Immature natural killer cell (primary cell): ENCODE data around the gene DIP2A. TPM values are rescaled to one million over a fixed set of nuclear protein-coding genes. Genes with fewer than 3 reads are reported as not detected.
"Not testable (repeated sequence)": the region's sequence is repeated elsewhere in the genome, so short reads cannot be mapped to it uniquely, and the experiment has no call there.

Source experiments
- DNase-seq, 3 donors: peaks; one replicate each; pipeline ENCODE4 v3.0.0; 2022; ENCODE audit warnings: mixed read lengths in 1 of 3
- H3K27ac Mint-ChIP-seq, 6 donors: one replicate each; pipeline ENCODE4 v1.8.0; 2020; ENCODE audit warnings: mixed read lengths in 6 of 6, mild to moderate bottlenecking in 5 of 6, inconsistent platforms in 4 of 6, moderate library complexity in 3 of 6
- H3K27me3 Mint-ChIP-seq, 3 donors: one replicate each; pipeline ENCODE4 v1.8.0; 2020 to 2021; ENCODE audit warnings: low read depth in 3 of 3, mild to moderate bottlenecking in 3 of 3, mixed read lengths in 3 of 3, moderate library complexity in 3 of 3, inconsistent platforms in 1 of 3
- H3K36me3 Mint-ChIP-seq, 3 donors: one replicate each; pipeline ENCODE4 v1.8.0; 2020; ENCODE audit warnings: mixed read lengths in 3 of 3, inconsistent platforms in 2 of 3, mild to moderate bottlenecking in 2 of 3
- H3K4me1 Mint-ChIP-seq, 2 donors: one replicate each; pipeline ENCODE4 v1.8.0; 2020; ENCODE audit warnings: inconsistent platforms in 2 of 2, mild to moderate bottlenecking in 2 of 2, mixed read lengths in 2 of 2, moderate library complexity in 1 of 2
- H3K4me3 Mint-ChIP-seq, 5 donors: one replicate each; pipeline ENCODE4 v1.8.0; 2020; ENCODE audit warnings: mild to moderate bottlenecking in 5 of 5, mixed read lengths in 5 of 5, inconsistent platforms in 3 of 5, moderate library complexity in 3 of 5
- H3K9me3 Mint-ChIP-seq, 6 donors: one replicate each; pipeline ENCODE4 v1.8.0; 2020; ENCODE audit warnings: mild to moderate bottlenecking in 6 of 6, mixed read lengths in 6 of 6, inconsistent platforms in 4 of 6, moderate library complexity in 3 of 6
- polyA plus RNA-seq, 3 donors: library from polyadenylated mRNA; unstranded; fragments of 300-500 nt; fragmentation: Illumina TruSeq; gene quantifications; one replicate each; pipeline ENCODE4 v1.2.3, GENCODE V29; 2021

Gene DIP2A
- polyA plus RNA-seq, 3 donors from 2014 or later = 23.1 to 64.8 (median 26.9) TPM

GRCh38 chr21:46562472-46562871 lies 103.8 kb downstream of the DIP2A start:
- Mint-ChIP-seq H3K27me3 (peaks cover 5 to 28% (median 7%) of the 10 kb centered on the region in 3 donors), H3K36me3 (peaks cover 52 to 82% (median 55%) of the 10 kb centered on the region in 3 donors), H3K27ac (peak overlapping the region in 4 of 6 donors; percentile 87 to 100 (median 96)), H3K9me3 (no peaks in the 10 kb centered on the region), H3K4me3 (no peak overlapping the region), H3K4me1 (peaks cover 36 to 63% of the 10 kb centered on the region in 2 donors)
- no peak for DNase-seq

GRCh38 chr21:46562964-46563607 lies 104.4 kb downstream of the DIP2A start:
- peak overlapping the region in 5 of 6 donors; percentile 9 to 100 (median 93) for H3K27ac Mint-ChIP-seq
- DNase-seq = no peak
- H3K4me1 Mint-ChIP-seq = peaks cover 38 to 70% of the 10 kb centered on the region in 2 donors
- H3K27me3 Mint-ChIP-seq = peaks cover 5 to 28% (median 7%) of the 10 kb centered on the region in 3 donors
- H3K4me3 Mint-ChIP-seq = no peak overlapping the region
- no peaks in the 10 kb centered on the region for H3K9me3 Mint-ChIP-seq
- peaks cover 58 to 86% (median 62%) of the 10 kb centered on the region in 3 donors for H3K36me3 Mint-ChIP-seq

- peaks cover 58 to 91% (median 63%) of the 10 kb centered on the region in 3 donors for H3K36me3 Mint-ChIP-seq
- DNase-seq = no peak
- peak overlapping the region in 5 of 6 donors; percentile 22 to 99 (median 72) for H3K27ac Mint-ChIP-seq
- no peak overlapping the region for H3K4me3 Mint-ChIP-seq
- H3K9me3 Mint-ChIP-seq = no peaks in the 10 kb centered on the region
- peaks cover under 1 to 24% (median 4%) of the 10 kb centered on the region in 3 donors for H3K27me3 Mint-ChIP-seq
- H3K4me1 Mint-ChIP-seq = peaks cover 29 to 70% of the 10 kb centered on the region in 2 donors
These were observed 105.7 kb downstream of the DIP2A start for GRCh38 chr21:46564391-46564790.

- Mint-ChIP-seq H3K9me3 (peaks cover 0 to 1% (median 0%) of the 10 kb centered on the region in 6 donors), H3K4me3 (peak overlapping the region in 2 of 5 donors; percentile 30 to 41), H3K27me3 (peaks cover 0 to 27% (median 4%) of the 10 kb centered on the region in 3 donors), H3K36me3 (peaks cover 58 to 86% (median 58%) of the 10 kb centered on the region in 3 donors), H3K27ac (peak overlapping the region; percentile 28 to 86 (median 78)), H3K4me1 (peaks cover 5 to 63% of the 10 kb centered on the region in 2 donors)
- DNase-seq = no peak
These were observed 108.7 kb downstream of the DIP2A start for GRCh38 chr21:46567348-46567747.

- Mint-ChIP-seq H3K27me3 (peaks cover 2 to 23% (median 3%) of the 10 kb centered on the region in 3 donors), H3K27ac (peak overlapping the region; percentile 28 to 84 (median 75)), H3K4me3 (peak overlapping the region in 1 of 5 donors; percentile 27), H3K36me3 (peaks cover 59 to 84% (median 63%) of the 10 kb centered on the region in 3 donors), H3K9me3 (peaks cover 0 to 7% (median under 1%) of the 10 kb centered on the region in 6 donors), H3K4me1 (peaks cover 5 to 64% of the 10 kb centered on the region in 2 donors)
- DNase-seq = no peak
These were observed 109.9 kb downstream of the DIP2A start for GRCh38 chr21:46568562-46568961.

GRCh38 chr21:46569081-46569480 lies 110.4 kb downstream of the DIP2A start:
- H3K4me1 Mint-ChIP-seq = peaks cover 5 to 69% of the 10 kb centered on the region in 2 donors
- H3K9me3 Mint-ChIP-seq = peaks cover 0 to 12% (median under 1%) of the 10 kb centered on the region in 6 donors
- H3K27me3 Mint-ChIP-seq = peaks cover 2 to 21% (median 3%) of the 10 kb centered on the region in 3 donors
- no peak overlapping the region for H3K4me3 Mint-ChIP-seq
- DNase-seq = no peak
- H3K36me3 Mint-ChIP-seq = peaks cover 63 to 86% (median 68%) of the 10 kb centered on the region in 3 donors
- H3K27ac Mint-ChIP-seq = peak overlapping the region in 5 of 6 donors; percentile 35 to 84 (median 75)

- peaks cover 2 to 19% (median 3%) of the 10 kb centered on the region in 3 donors for H3K27me3 Mint-ChIP-seq
- DNase-seq = no peak
- peak overlapping the region in 5 of 6 donors; percentile 22 to 81 (median 43) for H3K27ac Mint-ChIP-seq
- peaks cover 0 to 12% (median under 1%) of the 10 kb centered on the region in 6 donors for H3K9me3 Mint-ChIP-seq
- H3K4me1 Mint-ChIP-seq = peaks cover 7 to 79% of the 10 kb centered on the region in 2 donors
- H3K36me3 Mint-ChIP-seq = peaks cover 55 to 83% (median 73%) of the 10 kb centered on the region in 3 donors
- H3K4me3 Mint-ChIP-seq = no peak overlapping the region
These were observed 111.4 kb downstream of the DIP2A start for GRCh38 chr21:46570119-46570518.

- H3K9me3 Mint-ChIP-seq = peaks cover 0 to 12% (median under 1%) of the 10 kb centered on the region in 6 donors
- H3K4me1 Mint-ChIP-seq = peaks cover 7 to 84% of the 10 kb centered on the region in 2 donors
- H3K36me3 Mint-ChIP-seq = peaks cover 50 to 82% (median 69%) of the 10 kb centered on the region in 3 donors
These were observed 111.9 kb downstream of the DIP2A start for GRCh38 chr21:46570631-46571030.

GRCh38 chr21:46572850-46573249 lies 114.2 kb downstream of the DIP2A start:
- Mint-ChIP-seq H3K4me1 (peaks cover 5 to 89% of the 10 kb centered on the region in 2 donors), H3K36me3 (peaks cover 41 to 68% (median 65%) of the 10 kb centered on the region in 3 donors)

More at GRCh38 chr21:46570631-46571030, 111.9 kb downstream of the DIP2A start:
- H3K27me3 Mint-ChIP-seq = peaks cover 2 to 19% (median 3%) of the 10 kb centered on the region in 3 donors
- peak overlapping the region in 5 of 6 donors; percentile 22 to 81 (median 43) for H3K27ac Mint-ChIP-seq
- H3K4me3 Mint-ChIP-seq = no peak overlapping the region
- no peak for DNase-seq

GRCh38 chr21:46577786-46578185 lies 119.1 kb downstream of the DIP2A start:
- H3K4me1 Mint-ChIP-seq = peaks cover 19 to 96% of the 10 kb centered on the region in 2 donors

More at GRCh38 chr21:46572850-46573249, 114.2 kb downstream of the DIP2A start:
- peaks cover 0 to 12% (median 2%) of the 10 kb centered on the region in 6 donors for H3K9me3 Mint-ChIP-seq
- peaks cover 0 to 13% (median 7%) of the 10 kb centered on the region in 3 donors for H3K27me3 Mint-ChIP-seq
- peak overlapping the region in 5 of 6 donors; percentile 5 to 81 (median 24) for H3K27ac Mint-ChIP-seq
- peak overlapping the region in 1 of 5 donors; percentile 4 for H3K4me3 Mint-ChIP-seq
- no peak for DNase-seq

GRCh38 chr21:46579394-46579793 lies 120.7 kb downstream of the DIP2A start:
- peaks cover 17 to 93% of the 10 kb centered on the region in 2 donors for H3K4me1 Mint-ChIP-seq
- H3K27ac Mint-ChIP-seq = peak overlapping the region in 3 of 6 donors; percentile 51 to 80 (median 71)
- H3K36me3 Mint-ChIP-seq = peaks cover 34 to 66% (median 63%) of the 10 kb centered on the region in 3 donors
- peak overlapping the region in 1 of 5 donors; percentile 1 for H3K4me3 Mint-ChIP-seq
- peaks cover 14 to 33% (median 25%) of the 10 kb centered on the region in 6 donors for H3K9me3 Mint-ChIP-seq
- DNase-seq, H3K27me3 Mint-ChIP-seq: not testable (repeated sequence)

More at GRCh38 chr21:46577786-46578185, 119.1 kb downstream of the DIP2A start:
- H3K27me3 Mint-ChIP-seq, DNase-seq, H3K4me3 Mint-ChIP-seq: not testable (repeated sequence)
- H3K9me3 Mint-ChIP-seq = peaks cover 14 to 36% (median 23%) of the 10 kb centered on the region in 6 donors
- H3K27ac Mint-ChIP-seq = peak overlapping the region in 1 of 6 donors; percentile 74
- peaks cover 38 to 68% (median 66%) of the 10 kb centered on the region in 3 donors for H3K36me3 Mint-ChIP-seq

- no peak for DNase-seq
- Mint-ChIP-seq H3K4me1 (peaks cover 21 to 87% of the 10 kb centered on the region in 2 donors), H3K36me3 (peaks cover 38 to 74% (median 63%) of the 10 kb centered on the region in 3 donors), H3K27ac (peak overlapping the region in 4 of 6 donors; percentile 47 to 85 (median 73)), H3K9me3 (peaks cover 16 to 46% (median 33%) of the 10 kb centered on the region in 6 donors), H3K27me3 (peaks cover 2 to 4% (median 3%) of the 10 kb centered on the region in 3 donors), H3K4me3 (no peak overlapping the region)
These were observed 123.2 kb downstream of the DIP2A start for GRCh38 chr21:46581780-46582307.

GRCh38 chr21:46585191-46585953 lies 126.7 kb downstream of the DIP2A start:
- Mint-ChIP-seq H3K9me3 (peaks cover 9 to 59% (median 40%) of the 10 kb centered on the region in 6 donors), H3K4me3 (no peak overlapping the region), H3K4me1 (peaks cover 28 to 74% of the 10 kb centered on the region in 2 donors), H3K36me3 (peaks cover 41 to 69% (median 56%) of the 10 kb centered on the region in 3 donors), H3K27ac (peak overlapping the region in 3 of 6 donors; percentile 36 to 46 (median 40)), H3K27me3 (peaks cover 0 to 4% (median 2%) of the 10 kb centered on the region in 3 donors)
- DNase-seq = no peak
